ENCODE measurements around the gene RETREG3. TPM values are rescaled to one million over a fixed set of nuclear protein-coding genes. Genes with fewer than 3 reads are reported as not detected.
A peak's percentile ranks its signal among the peaks of the same experiment; 100 is the strongest.

The RETREG3 gene
- total RNA-seq, 1 donor from 2014 or later: 61.8 TPM

DNA sequence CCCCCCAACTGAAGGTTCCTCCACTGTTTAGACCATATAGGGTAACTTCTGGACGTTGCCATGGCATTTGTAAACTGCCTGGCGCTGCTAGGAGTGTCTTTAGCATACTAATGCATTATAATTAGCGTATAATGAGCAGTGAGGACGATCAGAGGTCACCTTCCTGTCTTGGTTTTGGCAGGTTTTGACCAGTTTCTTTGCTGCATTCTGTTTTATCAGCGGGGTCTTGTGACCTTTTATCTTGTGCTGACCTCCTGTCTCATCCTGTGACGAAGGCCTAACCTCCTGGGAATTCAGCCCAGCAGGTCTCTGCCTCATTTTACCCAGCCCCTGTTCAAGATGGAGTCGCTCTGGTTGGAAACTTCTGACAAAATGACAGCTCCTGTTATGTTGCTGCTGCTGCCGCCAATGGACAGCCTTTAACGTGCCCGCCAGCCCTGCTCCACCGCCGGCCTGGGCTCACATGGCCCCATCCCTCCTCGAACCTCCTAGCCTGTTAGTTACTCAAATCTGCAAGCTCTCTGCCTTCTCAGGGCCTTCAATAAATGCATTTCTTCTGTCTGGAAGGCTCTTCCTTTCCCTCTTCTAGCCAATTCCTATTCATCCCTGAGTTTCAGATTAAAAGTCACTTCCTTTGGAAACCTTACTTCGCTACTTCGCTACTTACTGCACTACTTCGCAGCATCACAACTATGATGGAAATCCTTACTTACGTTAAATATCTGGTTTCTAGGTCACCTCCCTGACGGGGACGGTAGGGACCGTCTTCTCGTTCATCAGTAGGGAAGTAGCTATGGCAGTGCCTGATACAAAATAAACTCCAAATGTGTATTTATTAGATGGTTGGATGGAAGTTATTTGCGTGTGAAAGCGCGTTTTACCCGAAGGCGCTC is 73.8 kb downstream of the RETREG3 start:
- Mint-ChIP-seq H3K27ac (ENCODE audit: unreplicated experiment) (peak overlapping the region; percentile 99), H3K36me3 (ENCODE audit: low read depth) (peaks cover 10% of the 10 kb centered on the region), H3K4me3 (ENCODE audit: unreplicated experiment) (peak overlapping the region; percentile 71), H3K9me3 (ENCODE audit: low read depth) (no peaks in the 10 kb centered on the region), H3K4me1 (ENCODE audit: low read depth) (peaks cover 35% of the 10 kb centered on the region), H3K27me3 (ENCODE audit: low read depth) (no peaks in the 10 kb centered on the region)
- DNase-seq (ENCODE audit: low spot score): no peak
- TF ChIP-seq, protein P1, sequence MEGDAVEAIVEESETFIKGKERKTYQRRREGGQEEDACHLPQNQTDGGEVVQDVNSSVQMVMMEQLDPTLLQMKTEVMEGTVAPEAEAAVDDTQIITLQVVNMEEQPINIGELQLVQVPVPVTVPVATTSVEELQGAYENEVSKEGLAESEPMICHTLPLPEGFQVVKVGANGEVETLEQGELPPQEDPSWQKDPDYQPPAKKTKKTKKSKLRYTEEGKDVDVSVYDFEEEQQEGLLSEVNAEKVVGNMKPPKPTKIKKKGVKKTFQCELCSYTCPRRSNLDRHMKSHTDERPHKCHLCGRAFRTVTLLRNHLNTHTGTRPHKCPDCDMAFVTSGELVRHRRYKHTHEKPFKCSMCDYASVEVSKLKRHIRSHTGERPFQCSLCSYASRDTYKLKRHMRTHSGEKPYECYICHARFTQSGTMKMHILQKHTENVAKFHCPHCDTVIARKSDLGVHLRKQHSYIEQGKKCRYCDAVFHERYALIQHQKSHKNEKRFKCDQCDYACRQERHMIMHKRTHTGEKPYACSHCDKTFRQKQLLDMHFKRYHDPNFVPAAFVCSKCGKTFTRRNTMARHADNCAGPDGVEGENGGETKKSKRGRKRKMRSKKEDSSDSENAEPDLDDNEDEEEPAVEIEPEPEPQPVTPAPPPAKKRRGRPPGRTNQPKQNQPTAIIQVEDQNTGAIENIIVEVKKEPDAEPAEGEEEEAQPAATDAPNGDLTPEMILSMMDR (IDR thresholded peaks at IDR 0.05): no peak

DNA sequence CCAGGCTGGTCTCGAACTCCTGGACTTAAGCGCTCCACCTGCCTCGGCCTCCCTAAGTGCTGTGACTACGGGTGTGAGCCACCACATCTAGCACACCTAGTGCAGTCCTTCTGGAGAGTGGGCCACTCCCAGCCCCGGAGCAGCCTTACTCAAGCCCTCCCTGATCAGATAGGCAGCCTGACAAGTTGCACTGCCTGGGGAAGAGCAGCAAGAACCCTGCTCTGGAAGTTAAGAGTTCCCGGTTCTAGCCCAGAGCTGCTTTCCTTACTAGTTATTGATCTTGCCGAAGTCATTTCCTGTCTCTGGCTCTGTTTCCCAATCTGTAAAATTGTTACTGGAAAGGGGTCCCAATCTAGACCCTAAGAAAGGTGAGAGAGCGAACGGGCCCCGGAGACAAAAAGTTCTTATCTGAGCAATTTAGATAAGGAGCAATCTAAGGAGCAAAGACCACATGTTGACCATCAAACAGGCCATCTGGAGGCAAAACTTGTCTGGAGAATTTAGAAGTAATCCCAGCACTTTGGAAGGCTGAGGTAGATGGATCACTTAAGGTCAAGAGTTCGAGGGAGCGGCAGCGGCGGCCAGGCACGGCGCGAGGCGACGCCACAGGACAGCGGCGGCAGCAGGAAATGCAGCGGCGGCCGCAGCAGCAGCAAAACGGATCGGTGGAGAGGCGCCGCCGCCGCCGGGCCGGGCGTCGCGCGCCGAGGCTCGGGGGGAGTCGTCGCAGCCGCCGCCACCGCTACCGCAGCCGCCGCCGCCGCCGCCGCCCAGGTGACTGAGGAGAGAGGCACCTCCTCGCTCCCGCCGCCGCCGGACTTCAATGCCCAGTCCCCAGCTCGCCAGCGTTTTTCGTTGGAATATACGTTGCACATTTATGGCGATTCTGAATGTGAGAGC is 77.5 kb downstream of the RETREG3 start:
- no peaks in the 10 kb centered on the region for H3K27me3 Mint-ChIP-seq (ENCODE audit: low read depth)
- H3K36me3 Mint-ChIP-seq (ENCODE audit: low read depth): no peaks in the 10 kb centered on the region
- H3K4me3 Mint-ChIP-seq (ENCODE audit: unreplicated experiment): peak overlapping the region; percentile 65
- peaks cover 28% of the 10 kb centered on the region for H3K4me1 Mint-ChIP-seq (ENCODE audit: low read depth)
- H3K9me3 Mint-ChIP-seq (ENCODE audit: low read depth): no peaks in the 10 kb centered on the region
- peak overlapping the region; percentile 81 for H3K27ac Mint-ChIP-seq (ENCODE audit: unreplicated experiment)
- TF ChIP-seq, protein P1 (IDR thresholded peaks at IDR 0.05): peak; percentile 72
- DNase-seq (ENCODE audit: low spot score): no peak

DNA sequence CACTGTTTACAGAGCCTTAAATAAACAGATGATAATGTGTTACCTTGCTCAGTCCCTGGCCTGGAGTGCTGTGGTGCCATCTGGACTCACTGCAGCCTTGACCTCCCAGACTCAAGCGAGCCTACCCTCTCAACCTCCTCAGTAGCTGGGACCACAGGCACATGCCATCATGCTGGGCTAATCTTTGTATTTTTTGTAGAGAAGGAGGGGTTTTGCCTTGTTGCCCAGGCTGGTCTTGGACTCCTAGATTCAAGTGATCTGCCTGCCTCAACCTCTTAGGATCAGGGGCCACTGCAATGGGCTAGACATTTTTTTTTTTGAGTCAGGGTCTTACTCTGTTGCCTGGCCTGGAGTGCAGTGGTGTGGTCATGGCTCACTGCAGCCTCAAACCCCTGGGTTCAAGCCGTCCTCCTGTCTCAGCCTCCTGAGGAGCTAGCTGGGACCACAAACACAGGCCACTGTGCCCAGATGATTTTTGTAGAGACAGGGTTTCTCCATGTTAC is 78.2 kb downstream of the RETREG3 start:
- Mint-ChIP-seq H3K9me3 (ENCODE audit: low read depth) (no peaks in the 10 kb centered on the region), H3K4me3 (ENCODE audit: unreplicated experiment) (no peak overlapping the region), H3K4me1 (ENCODE audit: low read depth) (peaks cover 30% of the 10 kb centered on the region), H3K27me3 (ENCODE audit: low read depth) (no peaks in the 10 kb centered on the region), H3K27ac (ENCODE audit: unreplicated experiment) (no peak overlapping the region), H3K36me3 (ENCODE audit: low read depth) (no peaks in the 10 kb centered on the region)
- no peak for DNase-seq (ENCODE audit: low spot score)
- TF ChIP-seq, protein P1 (IDR thresholded peaks at IDR 0.05): no peak

Other genes starting within 250 kb of the RETREG3 start
- gene STAT3, start 220.9 kb downstream of the RETREG3 start, total RNA-seq: 164 to 203 TPM (median 164 TPM) in 3 replicates
- gene CAVIN1, start 186.1 kb downstream of the RETREG3 start, total RNA-seq: 501 to 877 TPM (median 874 TPM) in 3 replicates
- 49.9 to 63.4 TPM (median 61.3 TPM) in 3 replicates for gene ATP6V0A1, start 150.5 kb downstream of the RETREG3 start, total RNA-seq
- gene NAGLU, start 73.1 kb downstream of the RETREG3 start, total RNA-seq: 64.5 to 68.7 TPM (median 66.4 TPM) in 3 replicates
- 1.4 to 2.6 TPM (median 1.4 TPM) in 3 replicates for gene HSD17B1, start 56.5 kb downstream of the RETREG3 start, total RNA-seq
- 31.2 to 57.3 TPM (median 37.1 TPM) in 3 replicates for gene COASY, start 47.2 kb downstream of the RETREG3 start, total RNA-seq
- gene MLX, start 42.3 kb downstream of the RETREG3 start, total RNA-seq: 30.1 to 37.0 TPM (median 30.3 TPM) in 3 replicates
- gene PSMC3IP, start 31.6 kb downstream of the RETREG3 start, total RNA-seq: 4.9 to 13.0 TPM (median 6.1 TPM) in 3 replicates
- 41.1 to 70.4 TPM (median 41.6 TPM) in 3 replicates for gene TUBG1, start 309 bp upstream of the RETREG3 start, total RNA-seq
- 26.2 to 36.5 TPM (median 29.2 TPM) in 3 replicates for gene TUBG2, start 49.9 kb upstream of the RETREG3 start, total RNA-seq
- gene PLEKHH3, start 67.6 kb upstream of the RETREG3 start, total RNA-seq: 23.7 to 41.5 TPM (median 38.7 TPM) in 3 replicates
- gene CCR10, start 72.5 kb upstream of the RETREG3 start, total RNA-seq: 1.2 to 1.8 TPM (median 1.6 TPM) in 3 replicates
- gene CNTNAP1, start 73.2 kb upstream of the RETREG3 start, total RNA-seq: 22.8 to 43.6 TPM (median 42.1 TPM) in 3 replicates
- 22.2 to 25.6 TPM (median 22.4 TPM) in 3 replicates for gene EZH1, start 135.7 kb upstream of the RETREG3 start, total RNA-seq
- gene RAMP2, start 151.9 kb upstream of the RETREG3 start, total RNA-seq: 0.63 to 4.9 TPM (median 3.9 TPM) in 3 replicates
- gene VPS25, start 164.1 kb upstream of the RETREG3 start, total RNA-seq: 52.5 to 63.9 TPM (median 55.1 TPM) in 3 replicates
- 0.26 to 0.32 TPM in 2 of 3 replicates, not detected in the other for gene WNK4, start 171.2 kb upstream of the RETREG3 start, total RNA-seq
- 38.7 to 49.1 TPM (median 39.5 TPM) in 3 replicates for gene COA3, start 189.3 kb upstream of the RETREG3 start, total RNA-seq
- 0.60 TPM in 1 of 3 replicates, not detected in the others for gene CNTD1, start 189.5 kb upstream of the RETREG3 start, total RNA-seq
- 55.3 to 71.6 TPM (median 60.5 TPM) in 3 replicates for gene BECN1, start 214.9 kb upstream of the RETREG3 start, total RNA-seq
- gene PSME3, start 224.0 kb upstream of the RETREG3 start, total RNA-seq: 99.7 to 117 TPM (median 111 TPM) in 3 replicates
- gene AOC2, start 235.2 kb upstream of the RETREG3 start, total RNA-seq: 1.4 to 2.2 TPM (median 1.4 TPM) in 3 replicates
- gene AOC3, start 241.8 kb upstream of the RETREG3 start, total RNA-seq: 0.53 to 17.4 TPM (median 15.5 TPM) in 3 replicates

All from chondrocyte (in vitro differentiated cells).